GM20000 (cell line): Measurements from ENCODE around the gene APH1A.
"Not testable (repeated sequence)": the region's sequence is repeated elsewhere in the genome, so short reads cannot be mapped to it uniquely, and the experiment has no call there.

Experiments used
- DNase-seq: peaks from one replicate; pipeline ENCODE4 v3.0.0; 2012; ENCODE audit warnings: low spot score
- TF ChIP-seq, protein P1 (sequence below): IDR thresholded peaks from 2 replicates; pipeline ENCODE4 v1.5.1; 2012; ENCODE audit warnings: mild to moderate bottlenecking, control low read depth; ENCODE audit errors: extremely low read depth, missing control alignments

Gene APH1A

GRCh38 chr1:150268705-150269403, at the start of gene APH1A:
Gene APH1A, minus strand, starts transcription at chr1:150269016. Its CDS starts 206 bp downstream, at chr1:150268810.
- peak; percentile 95 for DNase-seq
- TF ChIP-seq, protein P1, sequence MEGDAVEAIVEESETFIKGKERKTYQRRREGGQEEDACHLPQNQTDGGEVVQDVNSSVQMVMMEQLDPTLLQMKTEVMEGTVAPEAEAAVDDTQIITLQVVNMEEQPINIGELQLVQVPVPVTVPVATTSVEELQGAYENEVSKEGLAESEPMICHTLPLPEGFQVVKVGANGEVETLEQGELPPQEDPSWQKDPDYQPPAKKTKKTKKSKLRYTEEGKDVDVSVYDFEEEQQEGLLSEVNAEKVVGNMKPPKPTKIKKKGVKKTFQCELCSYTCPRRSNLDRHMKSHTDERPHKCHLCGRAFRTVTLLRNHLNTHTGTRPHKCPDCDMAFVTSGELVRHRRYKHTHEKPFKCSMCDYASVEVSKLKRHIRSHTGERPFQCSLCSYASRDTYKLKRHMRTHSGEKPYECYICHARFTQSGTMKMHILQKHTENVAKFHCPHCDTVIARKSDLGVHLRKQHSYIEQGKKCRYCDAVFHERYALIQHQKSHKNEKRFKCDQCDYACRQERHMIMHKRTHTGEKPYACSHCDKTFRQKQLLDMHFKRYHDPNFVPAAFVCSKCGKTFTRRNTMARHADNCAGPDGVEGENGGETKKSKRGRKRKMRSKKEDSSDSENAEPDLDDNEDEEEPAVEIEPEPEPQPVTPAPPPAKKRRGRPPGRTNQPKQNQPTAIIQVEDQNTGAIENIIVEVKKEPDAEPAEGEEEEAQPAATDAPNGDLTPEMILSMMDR: no peak

GRCh38 chr1:150314691-150315090, 45.9 kb upstream of the APH1A start:
- DNase-seq: not testable (repeated sequence)

DNA sequence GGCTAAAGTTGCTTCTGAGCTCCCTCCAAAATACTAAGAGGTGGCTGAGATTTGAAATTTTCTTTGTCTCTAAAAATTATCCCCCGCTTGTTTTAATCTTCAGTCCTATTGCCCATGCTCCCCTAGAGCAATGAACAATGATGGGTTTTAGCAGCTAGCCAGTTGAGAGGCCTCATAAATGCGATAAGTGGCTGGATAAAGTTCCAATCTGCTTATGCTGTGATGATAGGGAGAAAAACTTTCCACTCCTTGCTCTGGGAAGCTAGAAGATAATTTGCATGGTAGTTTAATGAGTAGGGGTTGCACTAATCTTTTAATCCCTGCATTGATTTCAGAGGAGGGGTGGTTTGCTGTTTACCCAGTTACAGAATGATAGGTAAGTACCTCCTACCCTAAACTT, 42.9 kb upstream of the APH1A start:
- DNase-seq: no peak
- TF ChIP-seq, protein P1: no peak

GRCh38 chr1:150309758-150310508, 41.1 kb upstream of the APH1A start:
- DNase-seq: no peak
- TF ChIP-seq, protein P1: no peak

- not testable (repeated sequence) for DNase-seq
Measured at GRCh38 chr1:150308585-150308984, 39.8 kb upstream of the APH1A start.

GRCh38 chr1:150302902-150303301, 34.1 kb upstream of the APH1A start:
- TF ChIP-seq, protein P1: no peak
- no peak for DNase-seq

- no peak for DNase-seq
- TF ChIP-seq, protein P1: no peak
Measured at GRCh38 chr1:150302338-150302737, 33.5 kb upstream of the APH1A start.

DNA sequence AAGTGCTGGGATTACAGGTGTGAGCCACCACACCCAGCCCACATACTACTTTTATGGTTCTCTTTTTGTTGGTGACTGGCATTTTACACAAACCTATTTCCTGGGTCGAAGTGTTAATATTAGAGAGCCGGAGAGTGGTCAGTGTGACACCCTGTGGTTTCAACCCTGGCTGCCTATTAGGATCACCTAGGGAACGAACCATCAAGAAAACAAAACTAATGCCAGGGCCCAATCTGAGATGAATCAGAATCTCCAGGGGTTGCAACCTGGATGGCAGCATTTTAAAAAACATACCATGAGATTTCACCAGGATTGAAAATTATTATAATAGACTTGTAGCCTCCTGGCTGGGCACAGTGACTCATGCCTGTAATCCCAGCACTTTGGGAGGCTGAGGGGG, 30.9 kb upstream of the APH1A start:
- TF ChIP-seq, protein P1: no peak
- no peak for DNase-seq
